Neural cell (in vitro differentiated cells): ENCODE results near the gene MMP24OS.

Experiments used
- CTCF ChIP-seq: fragments of 450-650 bp; IDR thresholded peaks from 2 replicates; pipeline ENCODE4 v1.5.1; 2014; ENCODE audit warnings: antibody characterized with exemption, mild to moderate bottlenecking, moderate library complexity; ENCODE audit not compliant: poor library complexity, severe bottlenecking
- EP300 ChIP-seq: fragments of 450-650 bp; conservative IDR thresholded peaks from 2 replicates; pipeline ENCODE4 v1.6.1; 2014; ENCODE audit warnings: antibody characterized with exemption, mild to moderate bottlenecking, moderate library complexity; ENCODE audit not compliant: poor library complexity, severe bottlenecking
- POLR2AphosphoS5 ChIP-seq: IDR thresholded peaks from 2 replicates; pipeline ENCODE4 v1.6.1; 2012
- TAF1 ChIP-seq: IDR thresholded peaks from 2 replicates; pipeline ENCODE4 v1.6.1; 2012; ENCODE audit warnings: low read depth

GRCh38 chr20:35311822-35312221 lies 33.9 kb upstream of the MMP24OS start:
- TF ChIP-seq TAF1 (no peak), CTCF (no peak), POLR2AphosphoS5 (no peak), EP300 (no peak)
